Testis (tissue), 2 donors: ENCODE results near the gene SPATA4.

ENCODE experiments used
- POLR2A ChIP-seq: fragments of 450-650 bp; IDR thresholded peaks from one replicate; pipeline ENCODE4 v1.6.1; 2017; ENCODE audit warnings: antibody characterized with exemption, mild to moderate bottlenecking, moderate library complexity
- TF ChIP-seq, protein P1 (sequence below), 3 experiments: fragments of 450-650 bp in 2 of 3; fragments of 200-600 bp in 1 of 3; sonication (generic) in 1 of 3; IDR thresholded peaks; one replicate each; pipeline ENCODE4 v1.5.1; 2016 to 2019; ENCODE audit warnings: antibody characterized with exemption in 3 of 3, mild to moderate bottlenecking in 2 of 3, moderate library complexity in 1 of 3

GRCh38 chr4:176242764-176243347, 47.5 kb upstream of the SPATA4 start:
- TF ChIP-seq, protein P1, sequence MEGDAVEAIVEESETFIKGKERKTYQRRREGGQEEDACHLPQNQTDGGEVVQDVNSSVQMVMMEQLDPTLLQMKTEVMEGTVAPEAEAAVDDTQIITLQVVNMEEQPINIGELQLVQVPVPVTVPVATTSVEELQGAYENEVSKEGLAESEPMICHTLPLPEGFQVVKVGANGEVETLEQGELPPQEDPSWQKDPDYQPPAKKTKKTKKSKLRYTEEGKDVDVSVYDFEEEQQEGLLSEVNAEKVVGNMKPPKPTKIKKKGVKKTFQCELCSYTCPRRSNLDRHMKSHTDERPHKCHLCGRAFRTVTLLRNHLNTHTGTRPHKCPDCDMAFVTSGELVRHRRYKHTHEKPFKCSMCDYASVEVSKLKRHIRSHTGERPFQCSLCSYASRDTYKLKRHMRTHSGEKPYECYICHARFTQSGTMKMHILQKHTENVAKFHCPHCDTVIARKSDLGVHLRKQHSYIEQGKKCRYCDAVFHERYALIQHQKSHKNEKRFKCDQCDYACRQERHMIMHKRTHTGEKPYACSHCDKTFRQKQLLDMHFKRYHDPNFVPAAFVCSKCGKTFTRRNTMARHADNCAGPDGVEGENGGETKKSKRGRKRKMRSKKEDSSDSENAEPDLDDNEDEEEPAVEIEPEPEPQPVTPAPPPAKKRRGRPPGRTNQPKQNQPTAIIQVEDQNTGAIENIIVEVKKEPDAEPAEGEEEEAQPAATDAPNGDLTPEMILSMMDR (IDR thresholded peaks at IDR 0.05): no peak
- no peak for TF ChIP-seq POLR2A
